HepG2 (cell line): ENCODE measurements around the gene HCRT. TPM values are rescaled to one million over a fixed set of nuclear protein-coding genes. Genes with fewer than 3 reads are reported as not detected.

ENCODE experiments used
- HDAC2 ChIP-seq: sonication (generic); formaldehyde crosslinking; IDR thresholded peaks from 2 replicates; pipeline ENCODE4 v1.4.0; 2020; ENCODE audit warnings: missing genetic modification reagents
- IKZF4 ChIP-seq: sonication (generic); formaldehyde crosslinking; IDR thresholded peaks from 2 replicates; pipeline ENCODE4 v1.5.1; 2020; ENCODE audit warnings: borderline replicate concordance, mild to moderate bottlenecking, low read depth, missing genetic modification reagents; ENCODE audit errors: not compliant biosample characterization
- ISL2 ChIP-seq: sonication (generic); formaldehyde crosslinking; IDR thresholded peaks from 2 replicates; pipeline ENCODE4 v1.5.0; 2020; ENCODE audit warnings: missing genetic modification reagents
- JUND ChIP-seq: sonication (generic); formaldehyde crosslinking; IDR thresholded peaks from 2 replicates; pipeline ENCODE4 v1.8.0; 2022; ENCODE audit warnings: mild to moderate bottlenecking, missing genetic modification reagents
- LBX2 ChIP-seq: sonication (generic); formaldehyde crosslinking; IDR thresholded peaks from 2 replicates; pipeline ENCODE4 v1.5.0; 2020; ENCODE audit warnings: missing genetic modification reagents, mild to moderate bottlenecking, borderline replicate concordance
- MXD3 ChIP-seq: IDR thresholded peaks from 2 replicates; pipeline ENCODE4 v1.6.1; 2016; ENCODE audit warnings: mild to moderate bottlenecking, missing biosample characterization, missing genetic modification reagents
- PAXIP1 ChIP-seq: sonication (generic); formaldehyde crosslinking; conservative IDR thresholded peaks from 2 replicates; pipeline ENCODE4 v1.4.0; 2020; ENCODE audit warnings: mild to moderate bottlenecking, missing genetic modification reagents, moderate library complexity
- PBX2 ChIP-seq: IDR thresholded peaks from 2 replicates; pipeline ENCODE4 v1.6.1; 2016; ENCODE audit warnings: control low read depth
- SALL1 ChIP-seq: sonication (generic); formaldehyde crosslinking; IDR thresholded peaks from 2 replicates; pipeline ENCODE4 v1.8.0; 2022; ENCODE audit warnings: mild to moderate bottlenecking, missing genetic modification reagents
- TBL1XR1 ChIP-seq: fragments of 150-350 bp; IDR thresholded peaks from 2 replicates; pipeline ENCODE4 v1.6.1; 2014; ENCODE audit warnings: borderline replicate concordance, low read length; ENCODE audit not compliant: partially characterized antibody
- THAP8 ChIP-seq: sonication (generic); formaldehyde crosslinking; IDR thresholded peaks from 2 replicates; pipeline ENCODE4 v1.5.1; 2020; ENCODE audit warnings: missing genetic modification reagents, mild to moderate bottlenecking, borderline replicate concordance
- ZBTB43 ChIP-seq: sonication (generic); formaldehyde crosslinking; conservative IDR thresholded peaks from 2 replicates; pipeline ENCODE4 v1.4.0; 2020; ENCODE audit warnings: missing genetic modification reagents
- ZMYM4 ChIP-seq: sonication (generic); formaldehyde crosslinking; IDR thresholded peaks from 2 replicates; pipeline ENCODE4 v1.8.1; 2023; ENCODE audit warnings: mild to moderate bottlenecking, missing genetic modification reagents
- ZNF20 ChIP-seq: sonication (generic); formaldehyde crosslinking; IDR thresholded peaks from 2 replicates; pipeline ENCODE4 v1.4.0; 2020; ENCODE audit warnings: mild to moderate bottlenecking, moderate library complexity, missing genetic modification reagents
- ZNF225 ChIP-seq: sonication (generic); formaldehyde crosslinking; IDR thresholded peaks from 2 replicates; pipeline ENCODE4 v1.4.0; 2020; ENCODE audit warnings: mild to moderate bottlenecking, missing genetic modification reagents
- ZNF512 ChIP-seq: sonication (generic); formaldehyde crosslinking; IDR thresholded peaks from 2 replicates; pipeline ENCODE4 v1.4.0; 2020; ENCODE audit warnings: mild to moderate bottlenecking, missing genetic modification reagents
- ZNF644 ChIP-seq: IDR thresholded peaks from 2 replicates; pipeline ENCODE4 v1.6.1; 2016; ENCODE audit warnings: low read depth
- ZNF850 ChIP-seq: sonication (generic); formaldehyde crosslinking; conservative IDR thresholded peaks from 2 replicates; pipeline ENCODE4 v1.9.0; 2021; ENCODE audit warnings: mild to moderate bottlenecking, missing genetic modification reagents
- polyA plus RNA-seq, 8 experiments: library from polyadenylated mRNA; depleted of rRNA in 3 of 8; stranded (reverse) in 7 of 8; unstranded in 1 of 8; fragments of >200 nt; fragmentation: Illumina TruSeq in 4 of 8; extraction: Trizol in 4 of 8; gene quantifications; 2 replicates each; pipeline versions ENCODE4 v1.2.1 to v1.2.3, GENCODE V29; 2011 to 2016; ENCODE audit warnings: low read depth in 4 of 8, missing spikeins in 1 of 8, mixed read lengths in 1 of 8; ENCODE audit not compliant: insufficient read depth in 1 of 8
- total RNA-seq, 5 experiments: library from RNA; depleted of rRNA; stranded (reverse); fragments of >200 nt; fragmentation: Illumina TruSeq; extraction: Trizol; gene quantifications; 2 replicates each; pipeline ENCODE4 v1.2.3, GENCODE V29; 2016; ENCODE audit warnings: low read depth in 1 of 5

HCRT gene
- total and polyA plus RNA-seq, 2 of the 13 experiments (the other 11 are each of a cell fraction or from before 2014, with no cell fraction given) = not detected

GRCh38 chr17:42182927-42183734 is 2.1 kb downstream of the HCRT start (continued):
- TF ChIP-seq PAXIP1 (CRISPR knock-in tag) = peak; percentile 46
- TF ChIP-seq ZBTB43 (CRISPR knock-in tag) = peak; percentile 27; the same call in 1 of the 2 replicates
- TF ChIP-seq JUND (CRISPR knock-in tag) = peak; percentile 96
- no peak for TF ChIP-seq MXD3 (CRISPR knock-in tag)
- TF ChIP-seq ZMYM4 (CRISPR knock-in tag) = no peak
- TF ChIP-seq ZNF20 (CRISPR knock-in tag) = no peak
- TF ChIP-seq PBX2 (CRISPR knock-in tag) = 0 out of 2 replicates have a peak, but pooled peaks have one; percentile 4
- no peak for TF ChIP-seq LBX2 (CRISPR knock-in tag)
- TF ChIP-seq TBL1XR1 = no peak
- TF ChIP-seq ZNF512 = peak; percentile 66; the same call in 1 of the 2 replicates
- TF ChIP-seq ZNF644 (CRISPR knock-in tag) = peak; percentile 78; the same call in 1 of the 2 replicates
- no peak for TF ChIP-seq THAP8 (CRISPR knock-in tag)
- no peak for TF ChIP-seq IKZF4 (CRISPR knock-in tag)
- TF ChIP-seq ZNF850 (CRISPR knock-in tag) = no peak
- no peak for TF ChIP-seq ISL2 (CRISPR knock-in tag)
- no peak for TF ChIP-seq ZNF225 (CRISPR knock-in tag)
- TF ChIP-seq HDAC2 (CRISPR knock-in tag) = peak; percentile 67; the same call in 1 of the 2 replicates
- TF ChIP-seq SALL1 (CRISPR knock-in tag) = peak; percentile 27; the same call in 1 of the 2 replicates
